ENCODE results near the gene SLC38A10. TPM values are rescaled to one million over a fixed set of nuclear protein-coding genes. Genes with fewer than 3 reads are reported as not detected.

The SLC38A10 gene
- polyA plus RNA-seq, 1 experiment, result 29.3 TPM

- H3K27ac ChIP-seq (ENCODE audit: low read depth, low read length), result no peak overlapping the region
- POLR2A ChIA-PET, result no interaction called here
- no peak overlapping the region for H3K4me3 ChIP-seq (ENCODE audit: low read depth, low read length)
- no peak for DNase-seq (ENCODE audit: low read depth, low spot score)
- H3K9me3 ChIP-seq (ENCODE audit: control insufficient read depth, insufficient read depth, low read length), result peaks cover 8% of the 10 kb centered on the region; the same call in 1 of the 2 replicates
- TF ChIP-seq CTCF (IDR thresholded peaks at IDR 0.05; ENCODE audit: low read depth, low read length), result no peak
- H3K27me3 ChIP-seq (ENCODE audit: control insufficient read depth, insufficient read depth, low read length), result no peaks in the 10 kb centered on the region
- CTCF ChIA-PET, result no interaction called here
Measured at GRCh38 chr17:81248649-81249048, 46.5 kb downstream of the SLC38A10 start.

GRCh38 chr17:81247339-81247990 is 47.6 kb downstream of the SLC38A10 start:
- POLR2A ChIA-PET, result interaction anchor here (0.7 to 1.1 kb wide), 2 partner anchors 9 to 99 kb away, joined by 3 read pairs; partner anchors contain the start of genes NDUFAF8 and TEPSIN

GRCh38 chr17:81246679-81247338 is 48.3 kb downstream of the SLC38A10 start:
- ChIA-PET POLR2A (no interaction called here), CTCF (no interaction called here)
- no peak for TF ChIP-seq CTCF (IDR thresholded peaks at IDR 0.05; ENCODE audit: low read depth, low read length)
- Histone ChIP-seq H3K27me3 (ENCODE audit: control insufficient read depth, insufficient read depth, low read length) (no peaks in the 10 kb centered on the region), H3K9me3 (ENCODE audit: control insufficient read depth, insufficient read depth, low read length) (peaks cover 8% of the 10 kb centered on the region; the same call in 1 of the 2 replicates), H3K4me3 (ENCODE audit: low read depth, low read length) (no peak overlapping the region), H3K27ac (ENCODE audit: low read depth, low read length) (no peak overlapping the region)
- DNase-seq (ENCODE audit: low read depth, low spot score), result no peak

More at GRCh38 chr17:81247339-81247990, 47.6 kb downstream of the SLC38A10 start:
- Histone ChIP-seq H3K27ac (ENCODE audit: low read depth, low read length) (no peak overlapping the region), H3K4me3 (ENCODE audit: low read depth, low read length) (no peak overlapping the region), H3K9me3 (ENCODE audit: control insufficient read depth, insufficient read depth, low read length) (peaks cover 8% of the 10 kb centered on the region; the same call in 1 of the 2 replicates), H3K27me3 (ENCODE audit: control insufficient read depth, insufficient read depth, low read length) (no peaks in the 10 kb centered on the region)
- CTCF ChIA-PET, result interaction anchor here (1.0 kb wide), 1 partner anchor 237 kb away, joined by 3 read pairs; no protein-coding TSS in a partner anchor
- DNase-seq (ENCODE audit: low read depth, low spot score), result no peak
- TF ChIP-seq CTCF (IDR thresholded peaks at IDR 0.05; ENCODE audit: low read depth, low read length), result no peak

- no peak for DNase-seq (ENCODE audit: low read depth, low spot score)
- H3K27ac ChIP-seq (ENCODE audit: low read depth, low read length), result no peak overlapping the region
- H3K4me3 ChIP-seq (ENCODE audit: low read depth, low read length), result no peak overlapping the region
- no peaks in the 10 kb centered on the region for H3K27me3 ChIP-seq (ENCODE audit: control insufficient read depth, insufficient read depth, low read length)
- no peak for TF ChIP-seq CTCF (IDR thresholded peaks at IDR 0.05; ENCODE audit: low read depth, low read length)
- peaks cover 8% of the 10 kb centered on the region; the same call in 1 of the 2 replicates for H3K9me3 ChIP-seq (ENCODE audit: control insufficient read depth, insufficient read depth, low read length)
- ChIA-PET CTCF (no interaction called here), POLR2A (no interaction called here)
Measured at GRCh38 chr17:81246343-81246670, 48.8 kb downstream of the SLC38A10 start.
